GM23338 (cell line): ENCODE measurements around the gene SAMD8.

Experiments used
- CTCF ChIP-seq, 2 experiments: fragments of 200-600 bp in 1 of 2; sonication (generic) in 1 of 2; conservative IDR thresholded peaks; 2 replicates each; pipeline versions ENCODE4 v1.5.1 to v1.6.1; 2016 to 2017; ENCODE audit warnings: antibody characterized with exemption in 2 of 2, low read depth in 2 of 2, mild to moderate bottlenecking in 2 of 2, moderate library complexity in 1 of 2
- ETS1 ChIP-seq: IDR thresholded peaks from 2 replicates; pipeline ENCODE4 v1.6.1; 2016; ENCODE audit warnings: antibody characterized with exemption
- EZH2 ChIP-seq: fragments of 200-600 bp; sonication (generic); IDR thresholded peaks from one replicate; pipeline ENCODE4 v1.8.0; 2017; ENCODE audit warnings: antibody characterized with exemption, mild to moderate bottlenecking, low read depth; ENCODE audit not compliant: unreplicated experiment
- EZH2phosphoT487 ChIP-seq: fragments of 200-600 bp; sonication (generic); IDR thresholded peaks from one replicate; pipeline ENCODE4 v1.8.1; 2018; ENCODE audit warnings: antibody characterized with exemption; ENCODE audit not compliant: unreplicated experiment
- JUNB ChIP-seq: IDR thresholded peaks from one replicate; pipeline ENCODE4 v1.6.1; 2016; ENCODE audit warnings: antibody characterized with exemption; ENCODE audit not compliant: unreplicated experiment
- NANOG ChIP-seq: IDR thresholded peaks from 2 replicates; pipeline ENCODE4 v1.6.1; 2016; ENCODE audit warnings: antibody characterized with exemption, borderline replicate concordance
- POLR2AphosphoS5 ChIP-seq: IDR thresholded peaks from 2 replicates; pipeline ENCODE4 v1.6.1; 2016; ENCODE audit warnings: antibody characterized with exemption, low read depth
- REST ChIP-seq: IDR thresholded peaks from one replicate; pipeline ENCODE4 v1.6.1; 2018; ENCODE audit warnings: antibody characterized with exemption; ENCODE audit not compliant: unreplicated experiment
- STAT1 ChIP-seq: IDR thresholded peaks from one replicate; pipeline ENCODE4 v1.6.1; 2016; ENCODE audit warnings: antibody characterized with exemption; ENCODE audit not compliant: unreplicated experiment
- ZNF114 ChIP-seq: fragments of 250-450 bp; sonication (Bioruptor Pico); IDR thresholded peaks from 2 replicates; pipeline ENCODE4 v1.5.0; 2020; ENCODE audit warnings: mild to moderate bottlenecking, moderate library complexity
- ZNF462 ChIP-seq: fragments of 250-450 bp; sonication (Bioruptor Pico); IDR thresholded peaks from 2 replicates; pipeline ENCODE4 v1.5.0; 2020; ENCODE audit warnings: mild to moderate bottlenecking, moderate library complexity

GRCh38 chr10:75228278-75228677, 116.8 kb downstream of the SAMD8 start:
- TF ChIP-seq REST (no peak), CTCF (conservative IDR thresholded peaks at IDR 0.05; ENCODE audit: low read depth in 2 of 2) (no peak), POLR2AphosphoS5 (no peak), EZH2phosphoT487 (no peak), ZNF114 (CRISPR knock-in tag) (no peak), EZH2 (no peak), ZNF462 (CRISPR knock-in tag) (no peak), STAT1 (no peak), JUNB (no peak), ETS1 (no peak), NANOG (no peak)
